Stimulated activated naive B cell treated with anti-CD40 and anti-IgM and Interleukin-4, amounts not matched to agents 10 μg/mL and 1 μg/mL and 100 μg/mL, for 72 hours (primary cell): ENCODE results near the gene TRPT1.
"Not testable (repeated sequence)": the region's sequence is repeated elsewhere in the genome, so short reads cannot be mapped to it uniquely, and the experiment has no call there.

ENCODE experiments used
- ATAC-seq, 2 donors: fragments of 150-1000 bp; cut with Tn5 transposase; replicated peaks; 2 replicates each; pipeline ENCODE4 v1.10.0; 2021; ENCODE audit warnings: moderate library complexity in 1 of 2
- DNase-seq: peaks from one replicate; pipeline ENCODE4 v3.0.0; 2021
- H3K27ac Mint-ChIP-seq: one replicate; pipeline ENCODE4 v1.8.0; 2022; ENCODE audit warnings: mild to moderate bottlenecking, mixed read lengths
- H3K27me3 Mint-ChIP-seq, 2 donors: one replicate each; pipeline ENCODE4 v1.8.0; 2022; ENCODE audit warnings: mixed read lengths in 2 of 2
- H3K36me3 Mint-ChIP-seq, 2 donors: one replicate each; pipeline ENCODE4 v1.8.0; 2022; ENCODE audit warnings: mixed read lengths in 2 of 2, mild to moderate bottlenecking in 1 of 2
- H3K4me1 Mint-ChIP-seq, 2 donors: one replicate each; pipeline ENCODE4 v1.8.0; 2022; ENCODE audit warnings: mixed read lengths in 2 of 2, mild to moderate bottlenecking in 1 of 2
- H3K4me3 Mint-ChIP-seq, 2 donors: one replicate each; pipeline ENCODE4 v1.8.0; 2022; ENCODE audit warnings: mild to moderate bottlenecking in 2 of 2, mixed read lengths in 2 of 2, moderate library complexity in 1 of 2
- H3K9me3 Mint-ChIP-seq, 2 donors: one replicate each; pipeline ENCODE4 v1.8.0; 2022; ENCODE audit warnings: mixed read lengths in 2 of 2, mild to moderate bottlenecking in 1 of 2

The TRPT1 gene

GRCh38 chr11:64252003-64252872 lies 26.3 kb upstream of the TRPT1 start:
- Mint-ChIP-seq H3K36me3 (peaks cover 5 to 10% of the 10 kb centered on the region in 2 donors), H3K27me3 (no peaks in the 10 kb centered on the region), H3K9me3 (no peaks in the 10 kb centered on the region), H3K4me1 (peaks cover 20 to 49% of the 10 kb centered on the region in 2 donors), H3K27ac (peak overlapping the region; percentile 89), H3K4me3 (peak overlapping the region; percentile 93 to 96)
- ATAC-seq = no peak
- no peak for DNase-seq

GRCh38 chr11:64251753-64252002 lies 25.7 kb upstream of the TRPT1 start:
- H3K4me3 Mint-ChIP-seq = peak overlapping the region; percentile 93 to 96
- peak overlapping the region; percentile 89 for H3K27ac Mint-ChIP-seq
- no peak for ATAC-seq

GRCh38 chr11:64251016-64251752 lies 25.2 kb upstream of the TRPT1 start, which contains the start of gene PLCB3:
PLCB3 (plus strand) TSS chr11:64251530; CDS start chr11:64251650, 120 bp downstream.
- H3K27ac Mint-ChIP-seq = peak within 1 kb of the TSS; percentile 89
- H3K4me1 Mint-ChIP-seq = peaks cover 23 to 55% of the 10 kb centered on the region in 2 donors
- no peak for DNase-seq

More at GRCh38 chr11:64251753-64252002, 25.7 kb upstream of the TRPT1 start:
- Mint-ChIP-seq H3K27me3 (no peaks in the 10 kb centered on the region), H3K36me3 (peaks cover 4 to 9% of the 10 kb centered on the region in 2 donors), H3K4me1 (peaks cover 23 to 55% of the 10 kb centered on the region in 2 donors), H3K9me3 (no peaks in the 10 kb centered on the region)
- no peak for DNase-seq

GRCh38 chr11:64250415-64251015 lies 24.5 kb upstream of the TRPT1 start:
- Mint-ChIP-seq H3K27me3 (no peaks in the 10 kb centered on the region), H3K27ac (no peak overlapping the region), H3K36me3 (peaks cover 0 to 12% of the 10 kb centered on the region in 2 donors), H3K4me3 (peak overlapping the region; percentile 82 to 86), H3K4me1 (peaks cover 23 to 55% of the 10 kb centered on the region in 2 donors), H3K9me3 (no peaks in the 10 kb centered on the region)
- ATAC-seq (no peak), DNase-seq (no peak)

More at GRCh38 chr11:64251016-64251752, 25.2 kb upstream of the TRPT1 start, which contains the start of gene PLCB3:
- Mint-ChIP-seq H3K27me3 (no peaks in the 10 kb centered on the region), H3K4me3 (peak within 1 kb of the TSS; percentile 93 to 96), H3K9me3 (no peaks in the 10 kb centered on the region), H3K36me3 (peaks cover 1 to 7% of the 10 kb centered on the region in 2 donors)
- ATAC-seq = peak; percentile 65

- Mint-ChIP-seq H3K4me3 (peak overlapping the region in 1 of 2 donors; percentile 86), H3K27me3 (no peaks in the 10 kb centered on the region), H3K4me1 (peaks cover 23 to 62% of the 10 kb centered on the region in 2 donors), H3K27ac (peak overlapping the region; percentile 37), H3K36me3 (peaks cover 0 to 9% of the 10 kb centered on the region in 2 donors), H3K9me3 (no peaks in the 10 kb centered on the region)
- DNase-seq = no peak
- ATAC-seq = no peak
Measured at GRCh38 chr11:64249563-64250414, 23.8 kb upstream of the TRPT1 start.

GRCh38 chr11:64249038-64249437 lies 23.1 kb upstream of the TRPT1 start:
- DNase-seq = no peak
- Mint-ChIP-seq H3K36me3 (peaks cover 0 to 12% of the 10 kb centered on the region in 2 donors), H3K27ac (no peak overlapping the region), H3K4me3 (no peak overlapping the region), H3K4me1 (peaks cover 22 to 66% of the 10 kb centered on the region in 2 donors), H3K9me3 (no peaks in the 10 kb centered on the region), H3K27me3 (no peaks in the 10 kb centered on the region)
- ATAC-seq = no peak

- ATAC-seq (no peak), DNase-seq (no peak)
- H3K27me3 Mint-ChIP-seq = no peaks in the 10 kb centered on the region
- H3K4me1 Mint-ChIP-seq = peaks cover 20 to 66% of the 10 kb centered on the region in 2 donors
- H3K4me3 Mint-ChIP-seq = peak overlapping the region in 1 of 2 donors; percentile 94
- no peaks in the 10 kb centered on the region for H3K9me3 Mint-ChIP-seq
- peak overlapping the region; percentile 20 for H3K27ac Mint-ChIP-seq
- H3K36me3 Mint-ChIP-seq = peaks cover under 1 to 13% of the 10 kb centered on the region in 2 donors
Measured at GRCh38 chr11:64248578-64248977, 22.6 kb upstream of the TRPT1 start.

- no peaks in the 10 kb centered on the region for H3K27me3 Mint-ChIP-seq
- peak overlapping the region; percentile 89 to 94 for H3K4me3 Mint-ChIP-seq
- H3K36me3 Mint-ChIP-seq = peaks cover 6 to 19% of the 10 kb centered on the region in 2 donors
- ATAC-seq = no peak
- DNase-seq = no peak
- H3K27ac Mint-ChIP-seq = peak overlapping the region; percentile 20
- peaks cover 25 to 68% of the 10 kb centered on the region in 2 donors for H3K4me1 Mint-ChIP-seq
- no peaks in the 10 kb centered on the region for H3K9me3 Mint-ChIP-seq
Measured at GRCh38 chr11:64247729-64248531, 21.9 kb upstream of the TRPT1 start.

- H3K4me3 Mint-ChIP-seq = peak within 1 kb of the TSS; percentile 94 to 95
- H3K36me3 Mint-ChIP-seq = peaks cover 10 to 27% of the 10 kb centered on the region in 2 donors
- peaks cover 27 to 70% of the 10 kb centered on the region in 2 donors for H3K4me1 Mint-ChIP-seq
- peak; percentile 77 for DNase-seq
- no peaks in the 10 kb centered on the region for H3K27me3 Mint-ChIP-seq
- peak within 1 kb of the TSS; percentile 96 for H3K27ac Mint-ChIP-seq
- peak; percentile 57 to 67 for ATAC-seq
- no peaks in the 10 kb centered on the region for H3K9me3 Mint-ChIP-seq
Measured at GRCh38 chr11:64246871-64247728, 21.1 kb upstream of the TRPT1 start, which contains the start of gene PPP1R14B. PPP1R14B (minus strand) TSS chr11:64246943; CDS start chr11:64246673, 270 bp downstream.

GRCh38 chr11:64246621-64246870 lies 20.6 kb upstream of the TRPT1 start:
- H3K4me3 Mint-ChIP-seq = peak overlapping the region; percentile 89 to 94
- peaks cover 10 to 29% of the 10 kb centered on the region in 2 donors for H3K36me3 Mint-ChIP-seq
- H3K4me1 Mint-ChIP-seq = peaks cover 23 to 67% of the 10 kb centered on the region in 2 donors
- peak; percentile 8 to 9 for ATAC-seq
- not testable (repeated sequence) for H3K9me3 Mint-ChIP-seq, DNase-seq, H3K27me3 Mint-ChIP-seq
- H3K27ac Mint-ChIP-seq = peak overlapping the region; percentile 90

- H3K4me3 Mint-ChIP-seq = peak overlapping the region; percentile 94 to 95
- H3K27me3 Mint-ChIP-seq = no peaks in the 10 kb centered on the region
- DNase-seq (peak; percentile 62), ATAC-seq (peak in 1 of 2 donors; percentile 3)
- no peaks in the 10 kb centered on the region for H3K9me3 Mint-ChIP-seq
- peak overlapping the region; percentile 96 for H3K27ac Mint-ChIP-seq
- H3K4me1 Mint-ChIP-seq = peaks cover 24 to 64% of the 10 kb centered on the region in 2 donors
- peaks cover 11 to 31% of the 10 kb centered on the region in 2 donors for H3K36me3 Mint-ChIP-seq
Measured at GRCh38 chr11:64245797-64246620, 20.0 kb upstream of the TRPT1 start.
